HEK293 (cell line): ENCODE measurements around the gene ACAN.
A peak's percentile ranks its signal among the peaks of the same experiment; 100 is the strongest.

Experiments used
- GLI4 ChIP-seq: fragments of 450-650 bp; formaldehyde crosslinking; IDR thresholded peaks from 2 replicates; pipeline ENCODE4 v1.5.1; 2016; ENCODE audit warnings: missing biosample characterization, missing genetic modification characterization
- KLF1 ChIP-seq: fragments of 450-650 bp; formaldehyde crosslinking; IDR thresholded peaks from 2 replicates; pipeline ENCODE4 v1.5.1; 2016; ENCODE audit warnings: missing biosample characterization, missing genetic modification characterization
- SP2 ChIP-seq: fragments of 450-650 bp; formaldehyde crosslinking; IDR thresholded peaks from 2 replicates; pipeline ENCODE4 v1.5.1; 2016; ENCODE audit warnings: missing biosample characterization, missing genetic modification characterization
- WT1 ChIP-seq: fragments of 450-650 bp; formaldehyde crosslinking; IDR thresholded peaks from 2 replicates; pipeline ENCODE4 v1.5.1; 2016; ENCODE audit warnings: missing biosample characterization, missing genetic modification characterization
- ZBTB20 ChIP-seq: fragments of 450-650 bp; formaldehyde crosslinking; IDR thresholded peaks from 2 replicates; pipeline ENCODE4 v1.5.1; 2016; ENCODE audit warnings: missing biosample characterization, missing genetic modification characterization
- ZBTB48 ChIP-seq: fragments of 450-650 bp; formaldehyde crosslinking; IDR thresholded peaks from 2 replicates; pipeline ENCODE4 v1.5.1; 2016; ENCODE audit warnings: missing biosample characterization, missing genetic modification characterization
- ZBTB7A ChIP-seq: fragments of 450-650 bp; formaldehyde crosslinking; IDR thresholded peaks from 2 replicates; pipeline ENCODE4 v1.5.1; 2016; ENCODE audit warnings: low read depth, missing biosample characterization, missing genetic modification characterization
- ZEB2 ChIP-seq: fragments of 450-650 bp; formaldehyde crosslinking; IDR thresholded peaks from 2 replicates; pipeline ENCODE4 v1.5.1; 2016; ENCODE audit warnings: missing biosample characterization, missing genetic modification characterization
- ZNF157 ChIP-seq: fragments of 450-650 bp; formaldehyde crosslinking; IDR thresholded peaks from 2 replicates; pipeline ENCODE4 v1.5.1; 2016; ENCODE audit warnings: missing biosample characterization, missing genetic modification characterization
- ZNF221 ChIP-seq: fragments of 450-650 bp; formaldehyde crosslinking; IDR thresholded peaks from 2 replicates; pipeline ENCODE4 v1.5.1; 2017; ENCODE audit warnings: missing biosample characterization, missing genetic modification characterization, borderline replicate concordance
- ZNF366 ChIP-seq: fragments of 450-650 bp; formaldehyde crosslinking; conservative IDR thresholded peaks from 2 replicates; pipeline ENCODE4 v1.5.1; 2016; ENCODE audit warnings: missing biosample characterization, missing genetic modification characterization
- ZNF394 ChIP-seq: fragments of 450-650 bp; formaldehyde crosslinking; IDR thresholded peaks from 2 replicates; pipeline ENCODE4 v1.5.1; 2016; ENCODE audit warnings: missing biosample characterization, missing genetic modification characterization, mild to moderate bottlenecking, moderate library complexity, borderline replicate concordance
- ZNF423 ChIP-seq: fragments of 450-650 bp; formaldehyde crosslinking; IDR thresholded peaks from 2 replicates; pipeline ENCODE4 v1.5.1; 2016; ENCODE audit warnings: missing biosample characterization, missing genetic modification characterization
- ZNF473 ChIP-seq: fragments of 450-650 bp; formaldehyde crosslinking; IDR thresholded peaks from 2 replicates; pipeline ENCODE4 v1.5.1; 2017; ENCODE audit warnings: missing biosample characterization, missing genetic modification characterization
- ZNF600 ChIP-seq: fragments of 450-650 bp; formaldehyde crosslinking; IDR thresholded peaks from 2 replicates; pipeline ENCODE4 v1.5.1; 2016; ENCODE audit warnings: missing biosample characterization, missing genetic modification characterization
- TF ChIP-seq, protein P1 (sequence below): fragments of 450-650 bp; formaldehyde crosslinking; IDR thresholded peaks from 2 replicates; pipeline ENCODE4 v1.5.1; 2016; ENCODE audit warnings: missing biosample characterization, missing genetic modification characterization
- TF ChIP-seq, protein P2 (sequence below): sonication (generic); formaldehyde crosslinking; IDR thresholded peaks from 2 replicates; pipeline ENCODE4 v1.8.1; 2022; ENCODE audit warnings: mild to moderate bottlenecking, moderate library complexity, missing genetic modification reagents
- TF ChIP-seq, protein P3 (sequence below): fragments of 450-650 bp; formaldehyde crosslinking; IDR thresholded peaks from 2 replicates; pipeline ENCODE4 v1.5.1; 2016; ENCODE audit warnings: missing biosample characterization, missing genetic modification characterization
- TF ChIP-seq, protein P4 (sequence below): fragments of 450-650 bp; formaldehyde crosslinking; IDR thresholded peaks from 2 replicates; pipeline ENCODE4 v1.5.1; 2016; ENCODE audit warnings: missing biosample characterization, missing genetic modification characterization
- TF ChIP-seq, protein P5 (sequence below): fragments of 450-650 bp; formaldehyde crosslinking; IDR thresholded peaks from 2 replicates; pipeline ENCODE4 v1.5.1; 2016; ENCODE audit warnings: missing biosample characterization, missing genetic modification characterization
- TF ChIP-seq, protein P6 (sequence below): fragments of 450-650 bp; formaldehyde crosslinking; IDR thresholded peaks from 2 replicates; pipeline ENCODE4 v1.5.1; 2017; ENCODE audit warnings: missing biosample characterization, mild to moderate bottlenecking, missing genetic modification characterization, moderate library complexity
- TF ChIP-seq, protein P7 (sequence below): fragments of 450-650 bp; IDR thresholded peaks from 2 replicates; pipeline ENCODE4 v1.5.1; 2018; ENCODE audit warnings: missing biosample characterization, missing genetic modification characterization
- TF ChIP-seq, protein P8 (sequence below): fragments of 450-650 bp; formaldehyde crosslinking; IDR thresholded peaks from 2 replicates; pipeline ENCODE4 v1.5.1; 2016; ENCODE audit warnings: missing biosample characterization, missing genetic modification characterization

Gene ACAN

DNA sequence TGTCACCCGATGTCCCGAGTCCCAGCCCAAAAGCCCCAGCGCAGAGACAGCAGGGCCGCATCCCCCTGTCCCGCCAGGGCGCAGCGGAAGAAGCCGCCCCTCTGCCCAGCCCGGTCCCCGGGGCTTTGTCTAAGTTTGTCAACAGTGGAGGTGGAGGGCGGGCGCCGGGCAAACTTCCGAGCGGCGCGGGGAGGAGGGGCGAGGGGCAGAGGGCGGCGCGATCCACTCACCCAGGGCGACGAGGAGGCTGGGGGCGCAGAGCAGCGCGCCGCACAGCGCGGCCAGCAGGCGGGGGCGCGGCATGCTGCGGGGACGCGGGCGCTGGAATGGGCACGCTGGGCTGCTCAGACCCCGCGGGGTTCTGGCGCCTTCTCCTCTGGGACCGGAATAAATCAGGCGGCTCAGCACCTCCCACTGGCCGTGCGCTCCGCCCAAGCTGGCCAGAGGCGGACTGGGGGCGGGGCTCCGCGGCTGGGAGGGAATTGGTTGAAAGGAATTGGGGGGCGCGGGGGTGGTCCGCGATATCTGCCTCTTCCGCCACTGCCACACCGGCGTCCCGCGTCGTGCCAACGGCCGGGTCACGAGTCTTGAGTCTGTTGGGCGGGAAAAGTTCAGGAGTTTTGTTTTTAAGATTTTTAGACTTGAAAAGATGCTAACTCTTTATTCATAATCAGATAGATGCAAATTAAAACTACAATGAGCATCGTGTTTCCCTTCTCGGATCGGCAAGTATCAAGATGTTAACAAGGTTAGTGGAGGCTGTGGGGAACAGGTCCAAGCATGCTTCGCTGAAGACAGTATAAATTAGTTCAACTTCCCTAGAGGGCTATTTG, 110.0 kb downstream of the ACAN start, which contains the start of gene MFGE8 (continued):
- TF ChIP-seq ZNF600 (tag by site-specific recombination) (peak; percentile 82), SP2 (peak; percentile 87), WT1 (tag by site-specific recombination) (no peak; the same call in 1 of the 2 replicates), KLF1 (tag by site-specific recombination) (peak; percentile 70; the same call in 1 of the 2 replicates), ZEB2 (tag by site-specific recombination) (peak; percentile 69), ZNF473 (no peak), ZNF221 (tag by site-specific recombination) (no peak), ZBTB20 (tag by site-specific recombination) (peak; percentile 67), GLI4 (tag by site-specific recombination) (no peak), ZNF394 (tag by site-specific recombination) (peak; percentile 45; the same call in 1 of the 2 replicates), ZNF423 (tag by site-specific recombination) (peak; percentile 85), ZNF157 (tag by site-specific recombination) (no peak), ZBTB7A (tag by site-specific recombination) (0 out of 2 replicates have a peak, but pooled peaks have one; percentile 49), ZNF366 (tag by site-specific recombination) (peak; percentile 23), ZBTB48 (tag by site-specific recombination) (no peak; the same call in 1 of the 2 replicates)
- TF ChIP-seq, protein P1, sequence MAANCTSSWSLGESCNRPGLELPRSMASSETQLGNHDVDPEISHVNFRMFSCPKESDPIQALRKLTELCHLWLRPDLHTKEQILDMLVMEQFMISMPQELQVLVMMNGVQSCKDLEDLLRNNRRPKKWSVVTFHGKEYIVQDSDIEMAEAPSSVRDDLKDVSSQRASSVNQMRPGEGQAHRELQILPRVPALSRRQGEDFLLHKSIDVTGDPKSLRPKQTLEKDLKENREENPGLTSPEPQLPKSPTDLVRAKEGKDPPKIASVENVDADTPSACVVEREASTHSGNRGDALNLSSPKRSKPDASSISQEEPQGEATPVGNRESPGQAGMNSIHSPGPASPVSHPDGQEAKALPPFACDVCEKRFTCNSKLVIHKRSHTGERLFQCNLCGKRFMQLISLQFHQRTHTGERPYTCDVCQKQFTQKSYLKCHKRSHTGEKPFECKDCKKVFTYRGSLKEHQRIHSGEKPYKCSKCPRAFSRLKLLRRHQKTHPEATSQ (tag by site-specific recombination), result 0 out of 2 replicates have a peak, but pooled peaks have one; percentile 9
- TF ChIP-seq, protein P2, sequence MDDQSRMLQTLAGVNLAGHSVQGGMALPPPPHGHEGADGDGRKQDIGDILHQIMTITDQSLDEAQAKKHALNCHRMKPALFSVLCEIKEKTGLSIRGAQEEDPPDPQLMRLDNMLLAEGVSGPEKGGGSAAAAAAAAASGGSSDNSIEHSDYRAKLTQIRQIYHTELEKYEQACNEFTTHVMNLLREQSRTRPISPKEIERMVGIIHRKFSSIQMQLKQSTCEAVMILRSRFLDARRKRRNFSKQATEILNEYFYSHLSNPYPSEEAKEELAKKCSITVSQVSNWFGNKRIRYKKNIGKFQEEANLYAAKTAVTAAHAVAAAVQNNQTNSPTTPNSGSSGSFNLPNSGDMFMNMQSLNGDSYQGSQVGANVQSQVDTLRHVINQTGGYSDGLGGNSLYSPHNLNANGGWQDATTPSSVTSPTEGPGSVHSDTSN (CRISPR knock-in tag), result peak; percentile 91; the same call in 1 of the 2 replicates
- TF ChIP-seq, protein P3, sequence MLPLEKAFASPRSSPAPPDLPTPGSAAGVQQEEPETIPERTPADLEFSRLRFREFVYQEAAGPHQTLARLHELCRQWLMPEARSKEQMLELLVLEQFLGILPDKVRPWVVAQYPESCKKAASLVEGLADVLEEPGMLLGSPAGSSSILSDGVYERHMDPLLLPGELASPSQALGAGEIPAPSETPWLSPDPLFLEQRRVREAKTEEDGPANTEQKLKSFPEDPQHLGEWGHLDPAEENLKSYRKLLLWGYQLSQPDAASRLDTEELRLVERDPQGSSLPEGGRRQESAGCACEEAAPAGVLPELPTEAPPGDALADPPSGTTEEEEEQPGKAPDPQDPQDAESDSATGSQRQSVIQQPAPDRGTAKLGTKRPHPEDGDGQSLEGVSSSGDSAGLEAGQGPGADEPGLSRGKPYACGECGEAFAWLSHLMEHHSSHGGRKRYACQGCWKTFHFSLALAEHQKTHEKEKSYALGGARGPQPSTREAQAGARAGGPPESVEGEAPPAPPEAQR (tag by site-specific recombination), result no peak
- TF ChIP-seq, protein P4, sequence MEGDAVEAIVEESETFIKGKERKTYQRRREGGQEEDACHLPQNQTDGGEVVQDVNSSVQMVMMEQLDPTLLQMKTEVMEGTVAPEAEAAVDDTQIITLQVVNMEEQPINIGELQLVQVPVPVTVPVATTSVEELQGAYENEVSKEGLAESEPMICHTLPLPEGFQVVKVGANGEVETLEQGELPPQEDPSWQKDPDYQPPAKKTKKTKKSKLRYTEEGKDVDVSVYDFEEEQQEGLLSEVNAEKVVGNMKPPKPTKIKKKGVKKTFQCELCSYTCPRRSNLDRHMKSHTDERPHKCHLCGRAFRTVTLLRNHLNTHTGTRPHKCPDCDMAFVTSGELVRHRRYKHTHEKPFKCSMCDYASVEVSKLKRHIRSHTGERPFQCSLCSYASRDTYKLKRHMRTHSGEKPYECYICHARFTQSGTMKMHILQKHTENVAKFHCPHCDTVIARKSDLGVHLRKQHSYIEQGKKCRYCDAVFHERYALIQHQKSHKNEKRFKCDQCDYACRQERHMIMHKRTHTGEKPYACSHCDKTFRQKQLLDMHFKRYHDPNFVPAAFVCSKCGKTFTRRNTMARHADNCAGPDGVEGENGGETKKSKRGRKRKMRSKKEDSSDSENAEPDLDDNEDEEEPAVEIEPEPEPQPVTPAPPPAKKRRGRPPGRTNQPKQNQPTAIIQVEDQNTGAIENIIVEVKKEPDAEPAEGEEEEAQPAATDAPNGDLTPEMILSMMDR (tag by site-specific recombination), result peak; percentile 71
- TF ChIP-seq, protein P5, sequence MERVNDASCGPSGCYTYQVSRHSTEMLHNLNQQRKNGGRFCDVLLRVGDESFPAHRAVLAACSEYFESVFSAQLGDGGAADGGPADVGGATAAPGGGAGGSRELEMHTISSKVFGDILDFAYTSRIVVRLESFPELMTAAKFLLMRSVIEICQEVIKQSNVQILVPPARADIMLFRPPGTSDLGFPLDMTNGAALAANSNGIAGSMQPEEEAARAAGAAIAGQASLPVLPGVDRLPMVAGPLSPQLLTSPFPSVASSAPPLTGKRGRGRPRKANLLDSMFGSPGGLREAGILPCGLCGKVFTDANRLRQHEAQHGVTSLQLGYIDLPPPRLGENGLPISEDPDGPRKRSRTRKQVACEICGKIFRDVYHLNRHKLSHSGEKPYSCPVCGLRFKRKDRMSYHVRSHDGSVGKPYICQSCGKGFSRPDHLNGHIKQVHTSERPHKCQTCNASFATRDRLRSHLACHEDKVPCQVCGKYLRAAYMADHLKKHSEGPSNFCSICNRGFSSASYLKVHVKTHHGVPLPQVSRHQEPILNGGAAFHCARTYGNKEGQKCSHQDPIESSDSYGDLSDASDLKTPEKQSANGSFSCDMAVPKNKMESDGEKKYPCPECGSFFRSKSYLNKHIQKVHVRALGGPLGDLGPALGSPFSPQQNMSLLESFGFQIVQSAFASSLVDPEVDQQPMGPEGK (tag by site-specific recombination), result peak; percentile 99
- TF ChIP-seq, protein P6, sequence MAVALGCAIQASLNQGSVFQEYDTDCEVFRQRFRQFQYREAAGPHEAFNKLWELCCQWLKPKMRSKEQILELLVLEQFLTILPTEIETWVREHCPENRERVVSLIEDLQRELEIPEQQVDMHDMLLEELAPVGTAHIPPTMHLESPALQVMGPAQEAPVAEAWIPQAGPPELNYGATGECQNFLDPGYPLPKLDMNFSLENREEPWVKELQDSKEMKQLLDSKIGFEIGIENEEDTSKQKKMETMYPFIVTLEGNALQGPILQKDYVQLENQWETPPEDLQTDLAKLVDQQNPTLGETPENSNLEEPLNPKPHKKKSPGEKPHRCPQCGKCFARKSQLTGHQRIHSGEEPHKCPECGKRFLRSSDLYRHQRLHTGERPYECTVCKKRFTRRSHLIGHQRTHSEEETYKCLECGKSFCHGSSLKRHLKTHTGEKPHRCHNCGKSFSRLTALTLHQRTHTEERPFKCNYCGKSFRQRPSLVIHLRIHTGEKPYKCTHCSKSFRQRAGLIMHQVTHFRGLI (tag by site-specific recombination), result peak; percentile 62
- TF ChIP-seq, protein P7, sequence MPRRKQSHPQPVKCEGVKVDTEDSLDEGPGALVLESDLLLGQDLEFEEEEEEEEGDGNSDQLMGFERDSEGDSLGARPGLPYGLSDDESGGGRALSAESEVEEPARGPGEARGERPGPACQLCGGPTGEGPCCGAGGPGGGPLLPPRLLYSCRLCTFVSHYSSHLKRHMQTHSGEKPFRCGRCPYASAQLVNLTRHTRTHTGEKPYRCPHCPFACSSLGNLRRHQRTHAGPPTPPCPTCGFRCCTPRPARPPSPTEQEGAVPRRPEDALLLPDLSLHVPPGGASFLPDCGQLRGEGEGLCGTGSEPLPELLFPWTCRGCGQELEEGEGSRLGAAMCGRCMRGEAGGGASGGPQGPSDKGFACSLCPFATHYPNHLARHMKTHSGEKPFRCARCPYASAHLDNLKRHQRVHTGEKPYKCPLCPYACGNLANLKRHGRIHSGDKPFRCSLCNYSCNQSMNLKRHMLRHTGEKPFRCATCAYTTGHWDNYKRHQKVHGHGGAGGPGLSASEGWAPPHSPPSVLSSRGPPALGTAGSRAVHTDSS (tag by site-specific recombination), result no peak
- TF ChIP-seq, protein P8, sequence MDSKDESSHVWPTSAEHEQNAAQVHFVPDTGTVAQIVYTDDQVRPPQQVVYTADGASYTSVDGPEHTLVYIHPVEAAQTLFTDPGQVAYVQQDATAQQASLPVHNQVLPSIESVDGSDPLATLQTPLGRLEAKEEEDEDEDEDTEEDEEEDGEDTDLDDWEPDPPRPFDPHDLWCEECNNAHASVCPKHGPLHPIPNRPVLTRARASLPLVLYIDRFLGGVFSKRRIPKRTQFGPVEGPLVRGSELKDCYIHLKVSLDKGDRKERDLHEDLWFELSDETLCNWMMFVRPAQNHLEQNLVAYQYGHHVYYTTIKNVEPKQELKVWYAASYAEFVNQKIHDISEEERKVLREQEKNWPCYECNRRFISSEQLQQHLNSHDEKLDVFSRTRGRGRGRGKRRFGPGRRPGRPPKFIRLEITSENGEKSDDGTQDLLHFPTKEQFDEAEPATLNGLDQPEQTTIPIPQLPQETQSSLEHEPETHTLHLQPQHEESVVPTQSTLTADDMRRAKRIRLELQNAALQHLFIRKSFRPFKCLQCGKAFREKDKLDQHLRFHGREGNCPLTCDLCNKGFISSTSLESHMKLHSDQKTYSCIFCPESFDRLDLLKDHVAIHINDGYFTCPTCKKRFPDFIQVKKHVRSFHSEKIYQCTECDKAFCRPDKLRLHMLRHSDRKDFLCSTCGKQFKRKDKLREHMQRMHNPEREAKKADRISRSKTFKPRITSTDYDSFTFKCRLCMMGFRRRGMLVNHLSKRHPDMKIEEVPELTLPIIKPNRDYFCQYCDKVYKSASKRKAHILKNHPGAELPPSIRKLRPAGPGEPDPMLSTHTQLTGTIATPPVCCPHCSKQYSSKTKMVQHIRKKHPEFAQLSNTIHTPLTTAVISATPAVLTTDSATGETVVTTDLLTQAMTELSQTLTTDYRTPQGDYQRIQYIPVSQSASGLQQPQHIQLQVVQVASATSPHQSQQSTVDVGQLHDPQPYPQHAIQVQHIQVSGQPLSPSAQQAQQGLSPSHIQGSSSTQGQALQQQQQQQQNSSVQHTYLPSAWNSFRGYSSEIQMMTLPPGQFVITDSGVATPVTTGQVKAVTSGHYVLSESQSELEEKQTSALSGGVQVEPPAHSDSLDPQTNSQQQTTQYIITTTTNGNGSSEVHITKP (tag by site-specific recombination), result peak; percentile 92
